ENCODE measurements around the gene BTNL8. TPM values are rescaled to one million over a fixed set of nuclear protein-coding genes. Genes with fewer than 3 reads are reported as not detected.

Gene BTNL8
- total RNA-seq, 3 donors from 2014 or later = not detected

Other genes starting within 250 kb of the BTNL8 start
- 1 to 10 TPM; 1.2 to 1.8 (median 1.6) TPM for gene FLT4, start 249.6 kb upstream of the BTNL8 start, total RNA-seq
- not detected for gene OR2Y1, start 159.1 kb upstream of the BTNL8 start, total RNA-seq
- gene MGAT1, start 96.4 kb upstream of the BTNL8 start, total RNA-seq = 10 to 100 TPM; 76.8 to 89.3 (median 85.0) TPM
- 10 to 100 TPM; 20.6 to 23.0 (median 22.4) TPM for gene ZFP62, start 37.9 kb upstream of the BTNL8 start, total RNA-seq
- not detected for gene BTNL3, start 89.7 kb downstream of the BTNL8 start, total RNA-seq
- under 1 TPM in 2 of 3 donors, not detected in 1; 0.13 to 0.35 TPM for gene BTNL9, start 141.1 kb downstream of the BTNL8 start, total RNA-seq
- not detected for gene OR2V1, start 232.0 kb downstream of the BTNL8 start, total RNA-seq
- not detected for gene OR2V2, start 248.4 kb downstream of the BTNL8 start, total RNA-seq

All from activated T-cell treated with anti-CD3 and anti-CD28 coated beads, Interleukin-2, amount 50 U/mL, for 4 hours (primary cell).